Ammon's horn (tissue), 1 donor: ENCODE data around the gene HDC.

Experiments used
- DNase-seq: peaks from one replicate; pipeline ENCODE4 v3.0.0-alpha.2; 2016; ENCODE audit warnings: low spot score

Gene HDC

DNA sequence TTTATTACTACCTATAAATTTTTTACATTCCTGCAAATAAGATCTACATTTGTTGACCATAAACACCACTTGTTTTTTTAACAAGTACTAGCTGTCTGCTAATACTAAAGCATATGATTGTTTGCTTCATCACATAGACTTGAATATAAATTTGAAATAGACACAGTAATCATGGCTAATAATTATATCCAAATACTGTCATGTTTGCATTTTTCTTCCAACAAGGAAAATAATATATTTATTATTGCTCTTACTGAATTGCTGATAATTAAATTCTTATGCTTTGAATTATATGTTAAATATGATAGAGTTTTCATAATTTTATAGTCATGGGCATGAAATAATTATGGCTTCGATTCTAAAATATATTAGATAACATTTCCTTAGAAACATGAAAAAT is 40.5 kb downstream of the HDC start:
- no peak for DNase-seq

DNA sequence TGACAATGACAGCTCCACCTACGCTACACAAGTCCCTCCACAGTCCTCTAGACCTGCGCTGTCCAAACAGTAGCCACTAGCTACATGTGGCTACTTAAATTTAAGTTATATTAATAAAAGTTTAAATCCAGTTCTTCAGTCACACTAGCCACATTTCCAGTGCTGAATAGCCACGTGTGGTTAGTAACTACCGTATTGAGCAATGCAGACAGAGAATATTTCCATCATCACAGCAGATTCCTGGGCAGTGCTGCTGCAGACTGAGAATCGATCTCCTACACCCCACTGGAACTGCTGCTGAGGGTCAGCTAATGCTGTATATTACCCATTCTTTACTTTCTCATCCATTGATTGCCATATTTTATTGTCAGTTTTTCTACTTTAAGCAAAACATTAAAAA is 40.9 kb downstream of the HDC start:
- DNase-seq = no peak

DNA sequence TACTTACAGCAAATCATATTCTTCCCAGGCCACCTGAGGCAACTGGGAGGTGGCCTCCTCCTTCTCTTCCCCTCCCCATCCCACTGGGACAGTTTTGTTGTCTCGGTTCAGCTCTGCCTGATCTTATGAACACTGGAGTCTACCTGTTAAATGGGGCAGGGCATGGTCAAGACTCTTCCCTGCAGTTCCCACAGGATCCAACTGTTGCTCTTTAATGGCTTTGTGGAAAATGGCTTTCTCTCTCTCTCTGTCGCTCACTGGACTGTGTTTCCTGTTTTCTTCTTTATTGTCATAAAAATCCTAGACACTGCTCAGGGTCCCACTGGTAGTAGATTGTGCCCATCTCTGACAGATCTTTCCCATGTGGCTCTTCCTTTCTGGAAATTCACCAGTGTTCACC is 43.3 kb downstream of the HDC start:
- DNase-seq = no peak

DNA sequence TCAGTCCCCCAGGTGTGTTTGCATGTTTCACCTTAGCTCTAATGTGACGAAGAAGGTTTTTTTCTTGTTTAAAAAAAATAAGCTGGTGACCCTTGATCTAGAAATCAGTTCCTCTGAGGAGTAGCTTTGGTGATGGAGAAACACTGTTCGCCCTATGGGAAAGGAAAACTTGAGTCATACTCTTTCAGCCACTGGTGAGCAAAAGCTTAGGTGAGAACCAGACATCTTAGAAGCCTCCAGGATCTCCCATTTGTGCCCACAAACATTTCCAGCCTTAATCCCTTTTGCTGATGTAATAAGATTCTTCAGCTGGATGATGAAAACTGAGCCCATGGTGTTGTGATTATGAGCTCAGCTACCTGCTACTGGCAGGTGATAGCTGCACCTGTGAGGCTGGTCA is 45.7 kb downstream of the HDC start:
- DNase-seq = no peak

DNA sequence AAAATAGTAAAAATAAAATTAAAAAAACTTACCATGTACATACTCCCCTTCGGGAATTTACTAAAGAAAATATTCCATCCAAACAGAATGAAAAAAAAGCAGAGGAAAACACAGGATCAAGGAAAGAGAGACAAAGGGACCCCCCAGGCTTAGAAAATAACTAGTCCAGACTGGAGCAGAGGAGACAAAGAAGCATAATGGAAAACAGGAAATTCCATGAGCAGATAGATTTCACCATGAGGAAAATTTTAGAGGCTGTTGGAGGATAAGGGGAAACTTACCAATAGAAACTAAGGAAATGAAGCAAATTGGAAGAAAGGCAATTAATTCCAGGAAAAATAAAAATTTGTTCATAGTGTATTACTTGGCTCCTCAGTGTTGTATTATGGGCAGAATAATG is 46.8 kb downstream of the HDC start:
- no peak for DNase-seq

DNA sequence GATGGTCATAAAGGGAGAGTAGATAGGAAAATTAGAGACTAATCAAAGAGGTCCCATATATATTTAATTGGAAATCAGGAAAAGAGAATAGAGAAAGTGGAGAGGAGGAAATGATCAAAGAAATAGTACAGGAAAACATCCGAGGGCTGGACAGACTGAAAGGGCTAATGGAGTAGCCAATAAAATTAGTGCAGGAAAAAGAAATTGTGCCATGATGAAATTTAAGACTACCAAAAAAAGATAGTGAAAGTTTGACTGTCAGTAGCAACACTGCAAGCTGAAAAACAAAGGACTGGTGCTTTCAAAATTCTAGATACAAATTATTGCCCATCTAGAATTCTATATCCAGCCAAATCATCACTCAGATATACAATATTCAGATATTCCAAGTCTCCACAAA is 47.2 kb downstream of the HDC start:
- no peak for DNase-seq

DNA sequence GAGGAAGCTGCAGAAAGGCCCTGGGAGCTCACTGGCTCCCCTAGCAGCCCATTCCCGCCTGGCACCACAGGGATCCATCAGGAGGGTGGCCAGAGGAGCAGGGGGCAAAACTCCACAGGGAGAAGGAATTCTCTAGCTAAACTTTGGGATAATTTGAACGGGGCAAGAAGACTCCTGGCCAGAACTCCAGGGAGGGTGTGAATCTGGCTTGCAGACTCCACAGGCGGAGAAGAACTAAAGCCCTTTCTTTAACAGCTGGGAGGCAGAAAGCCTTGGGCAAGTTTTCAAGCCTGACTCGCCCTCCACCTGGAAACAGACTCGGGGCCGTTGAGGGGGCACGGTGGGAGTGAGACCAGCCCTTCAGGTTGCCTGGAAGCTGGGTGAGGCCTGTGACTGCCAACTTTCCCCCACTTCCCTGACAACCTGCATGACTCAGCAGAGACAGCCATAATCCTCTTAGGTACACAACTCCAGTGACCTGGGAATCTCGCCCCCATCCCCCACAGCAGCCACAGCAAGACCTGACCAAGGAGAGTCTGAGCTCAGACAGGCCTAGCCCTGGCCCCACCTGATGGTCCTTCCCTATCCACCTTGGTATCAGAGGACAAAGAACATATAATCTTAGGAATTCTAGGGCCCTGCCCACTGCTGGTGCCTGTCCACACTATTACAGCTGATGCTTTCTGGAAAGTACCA is 54.9 kb downstream of the HDC start:
- DNase-seq = no peak

DNA sequence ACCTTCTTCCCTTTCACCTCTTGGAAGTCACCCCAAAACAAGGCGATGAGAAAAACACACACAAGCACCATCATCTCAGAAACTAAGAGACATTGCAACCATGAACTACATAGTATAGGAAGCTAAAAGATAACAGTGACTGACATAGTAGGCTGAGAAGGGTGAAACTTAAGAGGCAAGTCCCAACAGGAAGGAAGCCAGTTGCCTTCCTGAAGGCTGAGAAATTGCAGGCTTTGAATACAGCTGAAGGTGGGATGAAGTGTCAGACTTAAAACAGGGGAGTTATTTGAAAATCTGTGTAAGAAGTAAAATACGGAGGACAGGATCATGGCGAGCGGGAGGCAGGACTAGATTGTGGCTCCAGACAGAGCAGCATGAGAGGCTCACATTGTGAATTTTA is 55.7 kb downstream of the HDC start:
- no peak for DNase-seq

DNA sequence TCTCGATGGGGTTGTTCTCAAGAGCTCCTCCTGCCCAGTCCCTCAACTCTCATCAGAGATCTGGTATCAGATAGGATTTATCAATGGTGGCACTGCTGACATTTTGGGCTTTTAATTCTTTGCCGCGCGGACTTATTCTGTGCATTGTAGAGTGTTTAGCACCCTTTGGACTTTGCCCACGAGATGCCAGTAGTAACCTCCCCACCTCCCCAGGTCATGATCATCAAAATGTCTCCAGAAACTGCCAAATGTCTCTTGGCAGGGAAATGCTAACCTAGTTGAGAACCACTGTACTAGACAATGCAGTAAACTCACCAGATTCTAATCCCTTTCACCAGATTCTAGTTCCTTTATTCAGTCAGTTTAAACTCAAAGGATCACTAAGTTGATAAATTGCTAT is 59.5 kb downstream of the HDC start:
- DNase-seq = no peak

DNA sequence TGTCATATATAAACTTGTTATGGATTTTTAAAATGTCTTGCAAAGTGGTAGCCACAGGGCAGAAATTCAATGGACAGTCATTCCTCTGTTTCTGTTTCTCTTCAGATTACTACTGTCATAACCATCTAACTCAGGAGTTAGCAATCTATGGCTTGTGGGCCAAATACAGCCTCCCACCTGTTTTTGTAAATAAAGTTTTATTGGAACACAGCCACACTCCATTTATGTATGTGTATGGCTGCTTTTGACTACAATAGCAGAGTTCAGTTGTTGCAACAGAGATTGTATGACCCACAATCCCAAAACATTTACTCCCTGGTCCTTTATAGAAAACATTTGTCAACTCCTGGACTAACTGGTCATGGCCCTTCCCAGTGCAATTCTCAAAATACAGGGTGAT is 63.5 kb downstream of the HDC start:
- DNase-seq = no peak

DNA sequence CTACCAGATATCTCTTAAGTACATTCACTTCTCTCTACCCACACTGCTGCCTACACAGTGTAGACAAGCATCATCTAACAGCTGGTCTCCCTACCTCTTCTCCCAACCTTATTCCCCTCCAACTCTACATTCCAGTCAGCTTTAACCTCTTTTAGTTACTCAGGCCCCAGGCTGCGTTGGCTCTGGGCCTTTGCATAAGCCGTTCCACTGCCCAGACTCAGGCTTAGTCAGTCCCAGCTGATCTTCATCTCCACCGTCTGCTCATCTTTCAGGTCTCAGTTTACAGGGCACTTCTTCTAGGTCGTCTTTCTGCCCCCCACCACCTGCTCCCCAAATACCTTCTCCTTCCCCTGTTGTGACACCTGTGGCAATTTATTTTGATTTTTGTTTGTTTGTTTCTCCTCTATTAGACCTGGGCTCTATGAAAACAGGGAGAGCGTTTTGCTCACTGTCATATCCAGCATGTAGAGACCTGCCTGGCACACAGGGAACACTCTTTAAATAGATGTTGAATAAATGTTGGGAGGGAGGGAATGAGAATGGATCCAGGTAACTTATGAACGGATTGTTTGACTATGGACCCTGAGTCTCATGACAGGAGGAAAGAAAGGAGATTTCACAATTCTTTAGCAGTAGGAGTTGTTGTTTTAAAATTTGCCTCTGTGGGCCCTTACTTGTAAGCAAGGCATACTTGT is 72.5 kb downstream of the HDC start:
- DNase-seq = no peak

DNA sequence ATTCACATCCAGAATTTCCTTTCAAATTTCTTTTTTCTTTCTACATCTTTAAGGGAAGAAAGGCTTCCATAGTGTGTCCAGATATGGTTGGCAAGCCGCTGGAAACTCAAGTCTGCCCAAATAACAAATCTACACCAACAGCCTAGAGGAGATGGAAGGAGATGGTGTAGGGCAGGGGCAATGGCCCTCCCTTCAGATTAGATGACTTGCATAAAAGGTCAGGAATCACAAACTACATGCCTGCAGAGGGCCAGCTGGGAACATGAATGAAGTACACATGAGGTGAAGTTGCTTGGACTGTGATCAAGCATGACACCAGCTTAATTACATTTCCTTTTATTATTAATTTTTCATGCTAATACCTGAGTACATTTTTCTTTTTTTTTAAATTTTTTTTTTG is 73.4 kb downstream of the HDC start:
- DNase-seq = no peak
